Dermis lymphatic vessel endothelial cell (primary cell): Measurements from ENCODE around the gene MAP4K1. TPM values are rescaled to one million over a fixed set of nuclear protein-coding genes. Genes with fewer than 3 reads are reported as not detected.

Experiments
- total RNA-seq: library from RNA; depleted of rRNA; stranded (reverse); fragments of >200 nt; gene quantifications from 2 replicates; pipeline ENCODE4 v1.2.1, GENCODE V29; 2014

Gene MAP4K1
- total RNA-seq: 0.65 TPM in 1 of 2 replicates, not detected in the other

DNA sequence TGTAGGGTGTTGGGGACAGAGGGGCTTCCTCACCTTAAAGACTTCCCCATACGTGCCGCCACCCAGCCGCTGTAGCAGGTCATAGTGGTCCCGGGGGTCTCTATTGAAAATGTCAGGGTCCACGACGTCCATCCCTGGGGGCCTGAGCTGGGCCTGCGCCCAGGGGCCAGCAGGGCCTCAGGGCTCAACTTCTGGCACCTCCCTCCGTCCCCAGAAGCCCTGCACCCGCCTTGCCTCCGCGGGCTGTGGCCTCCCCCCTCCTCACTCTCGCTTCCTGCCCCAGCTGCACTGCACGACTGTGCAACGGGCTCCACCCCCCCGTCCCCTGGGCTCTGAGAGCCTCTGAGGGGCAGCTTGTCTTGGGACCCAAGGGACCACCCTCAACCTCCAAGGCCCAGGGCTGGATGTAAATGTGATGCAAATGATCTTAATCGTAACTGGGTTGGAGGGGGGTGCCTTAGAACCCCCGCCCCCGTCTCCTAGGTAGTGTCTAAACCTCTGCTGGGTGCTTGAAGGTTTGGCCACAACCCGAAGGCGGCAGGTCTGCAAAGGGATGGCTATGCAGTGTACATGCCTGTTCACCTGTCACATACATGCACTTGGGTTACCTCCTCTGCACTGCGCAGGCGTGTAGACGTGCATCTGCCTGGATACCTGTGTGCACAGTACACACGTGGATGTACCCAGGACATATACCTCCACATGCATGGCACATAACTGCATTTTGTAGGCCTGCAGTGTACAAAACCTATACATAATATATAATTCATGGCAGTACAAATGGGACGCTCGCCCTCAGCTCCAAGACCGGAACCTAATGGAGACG lies at the start of gene MAP4K1:
Gene MAP4K1, minus strand, starts transcription at position 190 of the 826 bp plus-strand sequence. Its CDS starts 58 bp downstream, at position 132.

DNA sequence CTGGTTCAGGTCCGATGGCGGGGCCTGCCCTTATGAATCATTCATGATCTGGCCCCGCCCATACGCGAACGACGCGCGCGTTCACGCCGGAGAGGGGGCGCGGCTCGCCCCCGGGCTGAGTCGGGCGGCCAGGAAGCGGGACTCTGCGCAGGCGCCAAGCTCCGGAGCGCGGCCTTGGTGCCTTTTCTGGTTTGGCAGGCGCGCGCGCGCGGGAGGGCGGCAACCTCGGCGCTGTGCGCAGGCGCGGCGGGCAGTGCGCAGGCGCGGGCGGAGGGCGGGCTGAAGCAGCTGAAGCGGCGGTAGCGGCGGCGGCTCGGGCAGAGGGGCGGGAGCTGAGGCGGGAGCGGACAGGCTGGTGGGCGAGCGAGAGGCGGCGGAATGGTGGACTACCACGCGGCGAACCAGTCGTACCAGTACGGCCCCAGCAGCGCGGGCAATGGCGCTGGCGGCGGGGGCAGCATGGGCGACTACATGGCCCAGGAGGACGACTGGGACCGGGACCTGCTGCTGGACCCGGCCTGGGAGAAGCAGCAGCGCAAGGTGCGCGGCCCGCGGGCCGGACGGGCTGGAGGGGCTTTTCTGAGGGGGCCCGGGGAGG lies 29.7 kb upstream of the MAP4K1 start, which contains the start of gene ACTN4:
Gene ACTN4, plus strand, starts transcription at position 282 of the 598 bp plus-strand sequence. Its CDS starts 97 bp downstream, at position 379.

DNA sequence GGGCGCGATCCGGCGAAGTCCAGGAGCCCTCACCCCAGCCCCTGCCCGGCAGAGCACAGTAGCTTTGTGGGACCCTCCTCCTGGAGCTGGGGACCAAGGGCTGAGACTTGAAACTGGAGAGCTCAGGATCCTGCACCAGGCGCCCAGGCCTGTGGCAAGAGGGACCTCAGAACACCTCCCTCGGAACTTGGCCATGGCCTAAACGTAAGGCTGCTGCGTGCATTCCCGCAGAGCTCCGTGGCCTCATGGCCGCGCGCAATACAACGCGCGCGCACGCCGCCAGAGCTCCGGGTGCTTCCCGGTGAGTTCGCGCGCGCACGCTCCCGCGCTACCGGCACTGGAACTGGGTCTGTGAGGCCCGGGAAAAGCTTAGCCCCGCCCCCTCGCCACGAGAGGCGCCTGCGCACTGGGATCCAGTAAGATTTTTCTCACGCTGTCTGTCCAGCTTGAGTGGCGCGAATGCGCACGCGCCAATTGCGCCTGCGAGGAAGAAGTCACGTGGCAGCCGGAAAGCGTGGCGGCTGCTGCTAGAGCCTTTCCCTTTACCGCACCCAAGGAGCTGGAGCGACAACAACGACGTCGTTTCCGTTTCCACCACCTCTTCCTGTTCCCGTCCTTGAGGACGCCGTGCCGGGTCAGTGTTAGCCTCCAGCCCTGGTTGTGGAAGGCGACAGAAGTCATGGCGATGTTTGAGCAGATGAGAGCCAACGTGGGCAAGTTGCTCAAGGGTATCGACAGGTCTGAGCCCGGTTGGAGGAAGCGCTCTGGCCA lies 1.0 kb upstream of the MAP4K1 start, which contains the start of gene EIF3K:
Gene EIF3K, plus strand, starts transcription at position 599 of the 771 bp plus-strand sequence. Its CDS starts 81 bp downstream, at position 680.

Other genes with a start within 250 kb of the MAP4K1 start
- gene PSMD8, start 243.4 kb downstream of the MAP4K1 start, total RNA-seq: 197 and 198 TPM in 2 replicates
- gene GGN, start 229.9 kb downstream of the MAP4K1 start, total RNA-seq: 0.11 TPM in 1 of 2 replicates, not detected in the other
- gene SPRED3, start 229.3 kb downstream of the MAP4K1 start, total RNA-seq: 0.22 and 0.26 TPM in 2 replicates
- gene FAM98C, start 214.9 kb downstream of the MAP4K1 start, total RNA-seq: 4.8 and 6.9 TPM in 2 replicates
- gene RASGRP4, start 191.7 kb downstream of the MAP4K1 start, total RNA-seq: not detected in 2 replicates
- under 0.01 and 0.11 TPM in 2 replicates for gene RYR1, start 184.3 kb downstream of the MAP4K1 start, total RNA-seq
- 379 and 458 TPM in 2 replicates for gene EIF3K, start 1.2 kb upstream of the MAP4K1 start, total RNA-seq
- gene ACTN4, start 29.7 kb upstream of the MAP4K1 start, total RNA-seq: 128 and 135 TPM in 2 replicates
- 0.22 TPM in 1 of 2 replicates, not detected in the other for gene CAPN12, start 126.5 kb upstream of the MAP4K1 start, total RNA-seq
- not detected in 2 replicates for gene LGALS7, start 155.6 kb upstream of the MAP4K1 start, total RNA-seq
- gene LGALS7B, start 171.2 kb upstream of the MAP4K1 start, total RNA-seq: 0.43 TPM in 1 of 2 replicates, not detected in the other
- 0.34 TPM in 1 of 2 replicates, not detected in the other for gene LGALS4, start 195.0 kb upstream of the MAP4K1 start, total RNA-seq
- gene ECH1, start 213.8 kb upstream of the MAP4K1 start, total RNA-seq: 44.8 and 52.9 TPM in 2 replicates
- 276 and 279 TPM in 2 replicates for gene HNRNPL, start 232.0 kb upstream of the MAP4K1 start, total RNA-seq